Measurements from ENCODE around the gene CD300C.
"Not testable (repeated sequence)": the region's sequence is repeated elsewhere in the genome, so short reads cannot be mapped to it uniquely, and the experiment has no call there.

CD300C gene

DNA sequence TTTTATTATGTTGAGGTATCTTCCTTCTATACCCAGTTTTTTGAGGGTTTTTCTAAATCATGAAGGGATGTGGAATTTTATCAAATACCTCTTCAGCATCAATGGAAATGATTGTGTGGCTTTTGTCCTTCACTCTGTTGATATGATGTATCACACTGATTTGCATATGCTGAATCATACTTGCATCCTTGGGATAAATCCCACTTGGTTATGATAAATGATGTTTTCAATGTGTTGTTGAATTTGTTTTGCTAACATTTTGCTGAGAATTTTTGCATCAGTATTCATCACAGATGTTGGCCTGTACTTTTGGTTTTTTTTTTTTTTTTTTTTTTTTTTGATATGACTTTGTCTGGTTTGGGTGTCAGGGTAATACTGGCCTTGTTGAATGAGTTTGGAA lies 37.8 kb downstream of the CD300C start:
- DNase-seq: no peak

DNA sequence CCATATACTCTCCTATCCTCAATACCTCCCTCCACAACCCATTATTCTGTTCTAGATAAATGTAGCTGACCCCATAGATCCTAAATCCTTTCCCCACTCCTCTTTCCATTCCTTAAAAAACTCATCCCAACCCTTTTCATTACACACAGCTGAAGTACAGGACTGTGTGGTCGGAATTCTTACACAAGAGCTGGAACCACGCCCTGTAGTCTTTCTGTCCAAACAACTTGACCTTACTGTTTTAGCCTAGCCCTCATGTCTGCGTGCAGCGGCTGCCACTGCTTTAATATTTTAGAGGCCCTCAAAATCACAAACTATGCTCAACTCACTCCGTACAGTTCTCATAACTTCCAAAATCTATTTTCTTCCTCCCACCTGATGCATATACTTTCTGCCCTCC lies 42.0 kb downstream of the CD300C start:
- not testable (repeated sequence) for DNase-seq

DNA sequence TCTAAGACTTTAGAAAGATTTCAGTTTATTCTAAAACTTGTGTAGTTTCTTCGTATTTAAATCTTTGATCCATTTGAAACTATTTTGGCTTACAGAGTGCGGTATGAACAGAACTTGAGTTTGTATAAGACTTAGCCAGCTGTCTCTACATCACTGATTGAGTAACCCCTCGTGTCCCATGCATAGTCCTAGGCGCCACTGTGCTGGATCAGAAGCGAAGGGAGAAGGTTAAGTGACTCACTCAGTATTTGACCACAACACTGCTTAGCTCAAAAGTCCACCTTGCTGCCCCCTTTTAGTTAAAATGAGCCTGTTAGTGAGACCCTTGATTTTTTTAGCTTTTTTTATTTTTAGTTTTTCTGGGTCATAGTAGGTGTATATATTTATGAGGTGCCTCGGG lies 43.1 kb downstream of the CD300C start:
- no peak for DNase-seq

DNA sequence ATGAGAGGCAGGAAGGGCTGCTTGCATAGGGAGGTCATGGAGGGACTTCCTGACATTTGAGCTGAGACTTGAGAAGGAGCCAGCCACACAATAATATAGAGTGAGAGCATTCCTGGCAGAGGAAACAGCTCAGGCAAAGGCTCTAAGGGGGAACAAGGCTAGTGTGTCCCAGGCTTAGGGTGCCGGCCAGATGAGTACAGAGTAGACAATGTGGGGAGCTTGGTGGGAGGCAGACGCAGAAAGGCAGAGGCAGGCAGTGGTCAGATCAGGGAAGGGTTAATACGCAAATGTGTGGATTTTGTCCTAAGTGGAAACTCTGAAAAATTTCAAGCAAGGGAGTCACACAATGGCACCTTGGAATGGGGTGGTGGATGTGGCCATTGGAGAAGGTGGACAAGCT lies 45.9 kb downstream of the CD300C start:
- DNase-seq: no peak

DNA sequence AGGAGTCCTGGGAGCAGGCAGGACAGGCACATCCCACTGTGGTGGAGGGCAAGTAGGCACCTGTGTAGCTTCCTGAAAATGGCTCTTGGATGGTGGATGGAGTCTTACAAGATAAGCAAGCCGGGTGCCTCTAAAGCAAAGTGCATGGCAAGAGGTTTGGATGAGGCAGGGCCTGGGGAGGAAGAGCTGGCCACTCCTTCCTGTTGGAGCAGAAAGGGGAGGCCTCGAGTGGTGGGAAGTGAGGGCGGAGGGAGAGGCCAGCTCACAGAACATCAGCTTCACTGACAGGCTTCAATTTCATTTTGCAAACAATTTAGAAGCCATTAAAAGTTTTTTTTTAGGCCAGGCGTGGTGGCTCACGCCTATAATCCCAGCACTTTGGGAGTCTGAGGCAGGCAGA lies 48.4 kb downstream of the CD300C start:
- no peak for DNase-seq

DNA sequence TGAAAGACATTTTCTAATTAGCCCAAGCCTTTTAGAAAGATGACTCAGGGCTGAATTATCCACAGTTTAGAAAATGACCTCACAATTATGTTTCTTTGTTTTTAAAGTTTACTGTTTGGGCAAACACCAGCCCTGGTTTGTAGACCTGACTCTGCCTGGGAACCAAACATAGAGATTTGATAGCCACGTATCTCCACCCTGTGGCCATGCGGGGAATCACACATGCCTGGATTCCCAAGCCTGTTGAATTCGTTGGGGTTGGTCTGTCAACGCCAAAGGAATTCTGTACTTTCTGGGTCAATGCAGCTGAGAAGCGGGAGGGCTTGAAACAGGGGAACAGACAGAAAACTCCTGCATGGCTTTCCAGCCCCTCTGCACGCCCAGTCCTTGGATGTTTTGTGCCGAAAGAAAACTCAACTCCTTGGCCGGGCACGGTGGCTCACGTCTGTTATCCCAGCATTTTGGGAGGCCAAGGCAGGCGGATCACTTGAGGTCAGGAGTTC lies 52.5 kb downstream of the CD300C start:
- DNase-seq: peak; percentile 73 to 81

DNA sequence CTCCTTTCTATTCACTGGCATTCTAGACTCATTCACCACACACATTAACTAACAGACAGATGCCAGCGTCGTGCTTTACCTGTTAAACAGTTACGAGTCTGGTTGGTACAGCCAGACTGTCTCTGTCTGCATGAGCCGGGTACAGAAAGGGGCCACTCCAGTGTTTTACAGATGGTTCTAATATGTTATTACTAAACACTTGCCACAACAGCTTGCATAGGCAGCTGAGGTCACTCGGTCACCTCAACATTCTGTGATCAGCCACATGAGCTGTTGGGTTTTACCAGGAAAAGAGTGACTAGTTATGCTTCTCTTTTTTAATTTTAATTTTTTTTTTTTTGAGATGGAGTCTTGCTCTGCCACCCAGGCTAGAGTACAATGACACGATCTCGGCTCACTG lies 54.3 kb downstream of the CD300C start:
- no peak for DNase-seq

Measured in activated CD4-positive, alpha-beta T cell treated with anti-CD3 and anti-CD28 coated beads, Interleukin-2, amount 50 U/mL, for 48 hours (primary cell).